BE2C (cell line): ENCODE results near the gene CACTIN.

Experiments used
- DNase-seq: peaks from one replicate; pipeline ENCODE4 v3.0.0-alpha.2; 2020
- H3K27me3 ChIP-seq: fragments of 250-450 bp; sonication (Bioruptor Pico); 2 replicates; pipeline ENCODE4 v1.5.1; 2020; ENCODE audit warnings: mild to moderate bottlenecking
- H3K36me3 ChIP-seq: fragments of 250-450 bp; sonication (Bioruptor Pico); 2 replicates; pipeline ENCODE4 v1.5.1; 2020; ENCODE audit warnings: mild to moderate bottlenecking
- H3K4me1 ChIP-seq: fragments of 250-450 bp; sonication (Bioruptor Pico); 2 replicates; pipeline ENCODE4 v1.5.1; 2020
- H3K4me3 ChIP-seq: 2 replicates; pipeline ENCODE4 v1.5.1; 2011; ENCODE audit warnings: low read depth, low read length
- H3K9me3 ChIP-seq: fragments of 250-450 bp; sonication (Bioruptor Pico); 2 replicates; pipeline ENCODE4 v1.5.1; 2020
- TF ChIP-seq, protein P1 (sequence below): IDR thresholded peaks from 2 replicates; pipeline ENCODE4 v1.5.1; 2012; ENCODE audit warnings: mild to moderate bottlenecking, low read depth, low read length

Gene CACTIN

DNA sequence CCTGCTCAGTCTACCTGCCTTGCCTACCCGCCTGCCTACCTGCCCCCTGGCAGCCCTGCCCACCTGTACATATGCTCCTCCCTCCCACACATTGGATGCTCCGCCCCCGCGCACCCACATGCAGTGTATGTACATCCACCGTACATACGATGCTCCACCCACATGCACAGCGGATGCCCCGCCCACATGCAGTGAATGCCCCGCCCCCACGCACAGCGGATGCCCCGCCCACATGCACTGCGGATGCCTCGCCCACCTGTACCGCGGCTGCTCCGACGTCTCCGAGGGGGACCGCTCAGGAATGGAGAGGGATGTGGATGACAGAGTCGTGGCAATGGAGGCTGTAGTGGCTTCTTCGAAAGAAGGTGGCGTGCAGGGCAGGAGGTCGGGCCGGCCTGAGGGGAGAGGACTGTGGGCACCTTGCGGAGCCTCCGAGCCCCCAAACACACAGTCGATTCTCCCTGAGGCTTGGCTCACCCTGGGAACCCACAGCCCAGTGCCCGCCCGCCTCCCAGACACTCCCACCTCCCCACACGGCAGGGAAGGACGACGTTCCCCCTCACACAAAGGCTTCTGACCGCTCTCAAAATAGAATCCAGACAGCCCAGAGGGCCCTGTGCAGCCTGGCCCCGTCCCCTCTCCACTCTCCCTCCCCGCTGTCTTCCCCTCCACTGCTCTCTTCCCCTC, 16.5 kb upstream of the CACTIN start:
- H3K9me3 ChIP-seq, result no peaks in the 10 kb centered on the region
- H3K27me3 ChIP-seq, result no peaks in the 10 kb centered on the region
- no peaks in the 10 kb centered on the region; the same call in 1 of the 2 replicates for H3K36me3 ChIP-seq
- H3K4me1 ChIP-seq, result no peaks in the 10 kb centered on the region; the same call in 1 of the 2 replicates
- no peak overlapping the region for H3K4me3 ChIP-seq
- TF ChIP-seq, protein P1, sequence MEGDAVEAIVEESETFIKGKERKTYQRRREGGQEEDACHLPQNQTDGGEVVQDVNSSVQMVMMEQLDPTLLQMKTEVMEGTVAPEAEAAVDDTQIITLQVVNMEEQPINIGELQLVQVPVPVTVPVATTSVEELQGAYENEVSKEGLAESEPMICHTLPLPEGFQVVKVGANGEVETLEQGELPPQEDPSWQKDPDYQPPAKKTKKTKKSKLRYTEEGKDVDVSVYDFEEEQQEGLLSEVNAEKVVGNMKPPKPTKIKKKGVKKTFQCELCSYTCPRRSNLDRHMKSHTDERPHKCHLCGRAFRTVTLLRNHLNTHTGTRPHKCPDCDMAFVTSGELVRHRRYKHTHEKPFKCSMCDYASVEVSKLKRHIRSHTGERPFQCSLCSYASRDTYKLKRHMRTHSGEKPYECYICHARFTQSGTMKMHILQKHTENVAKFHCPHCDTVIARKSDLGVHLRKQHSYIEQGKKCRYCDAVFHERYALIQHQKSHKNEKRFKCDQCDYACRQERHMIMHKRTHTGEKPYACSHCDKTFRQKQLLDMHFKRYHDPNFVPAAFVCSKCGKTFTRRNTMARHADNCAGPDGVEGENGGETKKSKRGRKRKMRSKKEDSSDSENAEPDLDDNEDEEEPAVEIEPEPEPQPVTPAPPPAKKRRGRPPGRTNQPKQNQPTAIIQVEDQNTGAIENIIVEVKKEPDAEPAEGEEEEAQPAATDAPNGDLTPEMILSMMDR, result no peak
- peak; percentile 53 for DNase-seq

GRCh38 chr19:3642296-3642695, 15.7 kb upstream of the CACTIN start:
- Histone ChIP-seq H3K36me3 (no peaks in the 10 kb centered on the region; the same call in 1 of the 2 replicates), H3K9me3 (no peaks in the 10 kb centered on the region), H3K4me1 (no peaks in the 10 kb centered on the region; the same call in 1 of the 2 replicates), H3K4me3 (no peak overlapping the region), H3K27me3 (no peaks in the 10 kb centered on the region)
- no peak for DNase-seq
- TF ChIP-seq, protein P1, result no peak

DNA sequence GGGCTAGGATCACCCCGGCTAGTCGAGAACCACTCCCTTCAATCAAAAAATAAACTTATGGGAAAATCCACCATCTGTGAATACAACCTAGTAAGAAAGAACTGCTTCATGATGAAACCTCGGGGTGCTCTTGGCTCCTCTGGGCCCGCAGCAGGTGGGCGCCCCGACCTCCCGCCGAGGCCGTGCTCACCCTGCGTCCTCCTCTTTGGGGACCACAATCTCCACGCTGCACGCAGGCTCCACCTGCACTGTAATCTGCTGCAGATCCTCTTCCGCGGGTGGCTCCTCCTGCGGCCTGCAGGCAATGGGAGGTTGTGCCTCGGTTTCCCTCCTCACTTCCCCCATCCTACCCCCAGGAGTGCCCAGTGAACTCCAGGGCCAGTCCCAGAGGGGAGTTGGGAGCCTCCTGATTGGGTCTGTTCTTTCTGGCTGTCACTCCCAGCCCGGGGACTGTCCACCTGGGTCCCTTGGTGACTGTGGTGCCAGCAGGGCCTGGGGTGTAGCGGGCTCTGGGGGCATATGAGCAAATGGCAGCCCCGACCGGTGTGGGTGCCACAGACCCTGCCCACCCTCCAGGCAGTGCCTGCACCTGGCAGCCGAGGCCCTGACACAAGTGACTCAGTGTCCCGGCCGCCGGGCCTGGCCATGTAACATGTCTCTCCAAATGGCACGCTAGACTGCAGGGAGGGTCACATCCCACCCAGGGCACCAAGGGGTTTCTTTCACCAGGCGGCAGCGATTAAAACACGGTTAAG, 15.1 kb upstream of the CACTIN start:
- Histone ChIP-seq H3K4me1 (no peaks in the 10 kb centered on the region; the same call in 1 of the 2 replicates), H3K4me3 (no peak overlapping the region), H3K9me3 (no peaks in the 10 kb centered on the region), H3K36me3 (no peaks in the 10 kb centered on the region; the same call in 1 of the 2 replicates), H3K27me3 (no peaks in the 10 kb centered on the region)
- no peak for DNase-seq
- TF ChIP-seq, protein P1, result no peak

DNA sequence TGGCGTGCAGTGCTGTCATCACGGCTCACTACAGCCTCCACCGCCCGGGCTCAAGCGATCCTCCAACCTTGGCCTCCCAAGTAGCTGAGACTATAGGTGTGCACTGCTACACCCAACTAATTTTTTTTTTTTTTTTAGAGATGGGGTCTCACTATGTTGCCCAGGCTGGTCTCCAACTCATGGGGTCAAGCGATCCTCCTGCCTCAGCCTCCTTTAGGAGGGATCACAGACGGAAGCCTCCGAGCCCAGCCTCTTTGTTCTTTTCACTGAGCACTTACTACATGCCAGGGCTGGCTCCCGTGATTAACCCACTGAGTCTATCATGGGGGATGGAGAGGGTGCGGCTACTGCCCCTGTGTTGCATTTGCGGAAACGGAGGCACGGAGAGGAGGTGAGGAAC, 12.9 kb upstream of the CACTIN start:
- TF ChIP-seq, protein P1, result no peak
- no peak overlapping the region for H3K4me3 ChIP-seq
- DNase-seq, result no peak
- H3K27me3 ChIP-seq, result no peaks in the 10 kb centered on the region
- H3K4me1 ChIP-seq, result no peaks in the 10 kb centered on the region; the same call in 1 of the 2 replicates
- no peaks in the 10 kb centered on the region for H3K9me3 ChIP-seq
- H3K36me3 ChIP-seq, result no peaks in the 10 kb centered on the region; the same call in 1 of the 2 replicates

DNA sequence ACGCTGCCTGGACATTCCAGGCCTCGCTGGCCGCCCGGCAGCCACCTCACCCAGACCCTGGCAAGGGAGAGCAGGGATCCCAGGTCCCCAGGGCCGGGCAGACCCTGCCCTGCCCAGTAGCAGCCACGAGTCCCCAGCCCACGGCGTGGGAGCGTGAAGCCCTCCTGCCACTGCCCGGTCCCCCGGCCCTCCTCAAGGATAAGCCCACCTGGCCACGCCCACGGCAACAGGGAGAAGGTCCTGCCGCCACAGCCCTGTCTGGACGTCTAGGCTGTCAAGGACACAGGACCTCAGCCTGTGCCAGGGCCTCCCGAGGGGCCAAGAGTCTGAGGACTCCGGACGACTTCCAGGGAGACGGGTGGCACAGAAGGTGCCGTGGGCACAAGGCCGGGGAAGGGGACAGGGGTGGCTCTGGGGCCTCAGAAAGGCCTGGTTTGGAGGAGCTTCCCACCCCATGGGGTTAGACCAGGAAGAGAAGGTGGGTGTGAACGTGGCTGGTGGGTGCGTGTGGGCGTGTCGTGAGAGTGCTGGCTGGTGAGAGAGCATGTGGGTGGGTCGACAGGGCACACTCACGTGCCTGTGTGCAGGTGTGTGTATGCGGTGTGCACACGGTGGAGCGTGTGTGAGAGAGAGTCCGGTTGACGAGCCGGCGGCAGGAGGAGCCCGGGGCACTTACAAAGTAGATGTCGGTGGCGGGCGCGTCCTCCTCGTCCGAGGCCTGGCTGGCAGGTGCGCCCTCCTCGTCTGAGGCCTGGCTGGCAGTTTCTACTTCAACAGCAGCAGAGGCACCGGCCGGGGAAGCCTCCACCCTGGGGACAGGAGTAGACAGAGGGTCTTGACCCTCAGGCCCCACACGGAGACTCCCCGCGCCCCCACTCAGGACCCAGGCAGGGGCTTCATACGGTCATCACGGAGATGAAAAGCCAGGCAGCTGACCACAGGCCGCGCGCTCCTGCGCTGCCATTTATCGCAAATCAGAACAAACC, 11.9 kb upstream of the CACTIN start:
- H3K9me3 ChIP-seq, result no peaks in the 10 kb centered on the region
- H3K36me3 ChIP-seq, result no peaks in the 10 kb centered on the region; the same call in 1 of the 2 replicates
- no peaks in the 10 kb centered on the region for H3K27me3 ChIP-seq
- no peak for DNase-seq
- TF ChIP-seq, protein P1, result no peak
- H3K4me1 ChIP-seq, result no peaks in the 10 kb centered on the region
- no peak overlapping the region for H3K4me3 ChIP-seq
